Activated naive CD8-positive, alpha-beta T cell treated with anti-CD3 and anti-CD28 coated beads, Interleukin-2, amount 10 ng/mL, durations not matched to agents 7 days and 5 days (primary cell): Measurements from ENCODE around the gene IRF3. TPM values are rescaled to one million over a fixed set of nuclear protein-coding genes. Genes with fewer than 3 reads are reported as not detected.

Source experiments
- ATAC-seq: fragments of 150-1000 bp; cut with Tn5 transposase; one replicate; pipeline ENCODE4 v1.10.0; 2021; ENCODE audit warnings: low read depth, moderate library complexity
- POLR2A ChIA-PET: fragments of 350-600 bp; sonication (Branson Sonifier 250); formaldehyde crosslinking; loops from one replicate; lab custom pipeline; 2021; ENCODE audit warnings: antibody characterized with exemption; lab: Charles Lee
- DNase-seq: peaks from one replicate; pipeline ENCODE4 v3.0.0; 2021
- H3K27ac Mint-ChIP-seq: one replicate; pipeline ENCODE4 v1.8.0; 2022; ENCODE audit warnings: mild to moderate bottlenecking, mixed read lengths
- H3K27me3 Mint-ChIP-seq: one replicate; pipeline ENCODE4 v1.8.0; 2022; ENCODE audit warnings: mild to moderate bottlenecking, moderate library complexity, mixed read lengths
- H3K36me3 Mint-ChIP-seq: one replicate; pipeline ENCODE4 v1.8.0; 2021; ENCODE audit warnings: mild to moderate bottlenecking, mixed read lengths
- H3K4me1 Mint-ChIP-seq: one replicate; pipeline ENCODE4 v1.8.0; 2021; ENCODE audit warnings: mixed read lengths
- H3K4me3 Mint-ChIP-seq: one replicate; pipeline ENCODE4 v1.8.0; 2022; ENCODE audit warnings: mild to moderate bottlenecking, moderate library complexity, mixed read lengths
- H3K9me3 Mint-ChIP-seq: one replicate; pipeline ENCODE4 v1.8.0; 2021; ENCODE audit warnings: mixed read lengths
- total RNA-seq, 2 experiments: library from RNA; stranded (reverse); gene quantifications; one replicate each; pipeline ENCODE4 v1.2.3, GENCODE V29; 2021

IRF3 gene
- total RNA-seq, 2 experiments from 2014 or later: 198 to 205 TPM

- peak overlapping the region; percentile 82 for H3K4me3 Mint-ChIP-seq
- POLR2A ChIA-PET: interaction anchor here (0.7 kb wide), 1 partner anchor 39 kb away, joined by 3 read pairs; no protein-coding TSS in a partner anchor
- H3K27ac Mint-ChIP-seq: no peak overlapping the region
- H3K4me1 Mint-ChIP-seq: peaks cover 19% of the 10 kb centered on the region
- peaks cover 19% of the 10 kb centered on the region for H3K27me3 Mint-ChIP-seq
- no peak for DNase-seq
- H3K9me3 Mint-ChIP-seq: no peaks in the 10 kb centered on the region
- ATAC-seq: peak; percentile 30
- peaks cover 5% of the 10 kb centered on the region for H3K36me3 Mint-ChIP-seq
Measured at GRCh38 chr19:49691243-49692146, 25.8 kb upstream of the IRF3 start.

- peaks cover 19% of the 10 kb centered on the region for H3K4me1 Mint-ChIP-seq
- POLR2A ChIA-PET: interaction anchor here (0.5 to 0.7 kb wide), 2 partner anchors 40 to 245 kb away, joined by 3 to 5 read pairs; no protein-coding TSS in a partner anchor
- H3K4me3 Mint-ChIP-seq: peak within 1 kb of the TSS; percentile 82
- DNase-seq: peak; percentile 58
- H3K27ac Mint-ChIP-seq: peak within 1 kb of the TSS; percentile 65
- ATAC-seq: peak; percentile 45
- peaks cover 6% of the 10 kb centered on the region for H3K36me3 Mint-ChIP-seq
- no peaks in the 10 kb centered on the region for H3K9me3 Mint-ChIP-seq
- H3K27me3 Mint-ChIP-seq: peaks cover 19% of the 10 kb centered on the region
Measured at GRCh38 chr19:49690656-49691242, 25.1 kb upstream of the IRF3 start, which contains the start of gene CPT1C. TSS of gene CPT1C (plus strand) at chr19:49691116. CDS start at chr19:49692253, 1,137 bp downstream.

- ATAC-seq: no peak
- Mint-ChIP-seq H3K27ac (peak overlapping the region; percentile 65), H3K9me3 (no peaks in the 10 kb centered on the region), H3K4me1 (peaks cover 19% of the 10 kb centered on the region), H3K27me3 (peaks cover 19% of the 10 kb centered on the region), H3K36me3 (peaks cover 7% of the 10 kb centered on the region), H3K4me3 (peak overlapping the region; percentile 82)
- POLR2A ChIA-PET: interaction anchor here (0.5 kb wide), 2 partner anchors 10 to 245 kb away, joined by 4 to 5 read pairs; no protein-coding TSS in a partner anchor
- no peak for DNase-seq
Measured at GRCh38 chr19:49690079-49690655, 24.5 kb upstream of the IRF3 start.

- POLR2A ChIA-PET: interaction anchor here (0.5 to 1.3 kb wide), 2 partner anchors 9 to 124 kb away, joined by 3 to 4 read pairs; partner anchors contain the start of gene FUZ
- H3K27ac Mint-ChIP-seq: peak within 1 kb of the TSS; percentile 65
- peaks cover 19% of the 10 kb centered on the region for H3K4me1 Mint-ChIP-seq
- peak; percentile 53 for ATAC-seq
- H3K9me3 Mint-ChIP-seq: no peaks in the 10 kb centered on the region
- peaks cover 7% of the 10 kb centered on the region for H3K36me3 Mint-ChIP-seq
- H3K27me3 Mint-ChIP-seq: peaks cover 19% of the 10 kb centered on the region
- peak; percentile 66 for DNase-seq
- peak within 1 kb of the TSS; percentile 82 for H3K4me3 Mint-ChIP-seq
Measured at GRCh38 chr19:49689133-49690078, 23.7 kb upstream of the IRF3 start, which contains the start of gene ADM5. TSS of gene ADM5 (plus strand) at chr19:49689594. CDS start at chr19:49689838, 244 bp downstream.

- H3K27ac Mint-ChIP-seq: no peak overlapping the region
- POLR2A ChIA-PET: interaction anchor here (1.3 kb wide), 1 partner anchor 125 kb away, joined by 3 read pairs; the partner anchor contains the start of gene FUZ
- peaks cover 19% of the 10 kb centered on the region for H3K27me3 Mint-ChIP-seq
- peaks cover 8% of the 10 kb centered on the region for H3K36me3 Mint-ChIP-seq
- DNase-seq (no peak), ATAC-seq (no peak)
- H3K9me3 Mint-ChIP-seq: no peaks in the 10 kb centered on the region
- no peak overlapping the region for H3K4me3 Mint-ChIP-seq
- peaks cover 19% of the 10 kb centered on the region for H3K4me1 Mint-ChIP-seq
Measured at GRCh38 chr19:49688531-49689132, 23.0 kb upstream of the IRF3 start.

GRCh38 chr19:49687566-49688316 lies 22.1 kb upstream of the IRF3 start:
- H3K36me3 Mint-ChIP-seq: peaks cover 8% of the 10 kb centered on the region
- no peak overlapping the region for H3K4me3 Mint-ChIP-seq
- POLR2A ChIA-PET: no interaction called here
- DNase-seq (no peak), ATAC-seq (no peak)
- no peak overlapping the region for H3K27ac Mint-ChIP-seq
- H3K4me1 Mint-ChIP-seq: peaks cover 19% of the 10 kb centered on the region
- H3K9me3 Mint-ChIP-seq: no peaks in the 10 kb centered on the region
- peaks cover 18% of the 10 kb centered on the region for H3K27me3 Mint-ChIP-seq

GRCh38 chr19:49687150-49687549 lies 21.5 kb upstream of the IRF3 start:
- H3K27ac Mint-ChIP-seq: no peak overlapping the region
- no peak overlapping the region for H3K4me3 Mint-ChIP-seq
- no peaks in the 10 kb centered on the region for H3K9me3 Mint-ChIP-seq
- H3K27me3 Mint-ChIP-seq: peaks cover 18% of the 10 kb centered on the region
- peaks cover 19% of the 10 kb centered on the region for H3K4me1 Mint-ChIP-seq
- POLR2A ChIA-PET: no interaction called here
- no peak for DNase-seq
- ATAC-seq: no peak
- H3K36me3 Mint-ChIP-seq: peaks cover 12% of the 10 kb centered on the region

GRCh38 chr19:49686503-49687088 lies 20.9 kb upstream of the IRF3 start:
- H3K9me3 Mint-ChIP-seq: no peaks in the 10 kb centered on the region
- H3K4me3 Mint-ChIP-seq: no peak overlapping the region
- H3K36me3 Mint-ChIP-seq: peaks cover 12% of the 10 kb centered on the region
- POLR2A ChIA-PET: no interaction called here
- ATAC-seq (no peak), DNase-seq (no peak)
- peaks cover 19% of the 10 kb centered on the region for H3K4me1 Mint-ChIP-seq
- H3K27ac Mint-ChIP-seq: no peak overlapping the region
- H3K27me3 Mint-ChIP-seq: peaks cover 13% of the 10 kb centered on the region

GRCh38 chr19:49685845-49686332 lies 20.2 kb upstream of the IRF3 start:
- peaks cover 6% of the 10 kb centered on the region for H3K27me3 Mint-ChIP-seq
- no peak overlapping the region for H3K27ac Mint-ChIP-seq
- no peaks in the 10 kb centered on the region for H3K9me3 Mint-ChIP-seq
- H3K4me1 Mint-ChIP-seq: peaks cover 16% of the 10 kb centered on the region
- POLR2A ChIA-PET: no interaction called here
- no peak for ATAC-seq
- no peak overlapping the region for H3K4me3 Mint-ChIP-seq
- no peak for DNase-seq
- H3K36me3 Mint-ChIP-seq: peaks cover 12% of the 10 kb centered on the region

GRCh38 chr19:49684983-49685553 lies 19.4 kb upstream of the IRF3 start:
- Mint-ChIP-seq H3K27me3 (no peaks in the 10 kb centered on the region), H3K36me3 (peaks cover 9% of the 10 kb centered on the region), H3K27ac (no peak overlapping the region), H3K9me3 (no peaks in the 10 kb centered on the region), H3K4me1 (peaks cover 10% of the 10 kb centered on the region), H3K4me3 (no peak overlapping the region)
- POLR2A ChIA-PET: interaction anchor here (0.7 kb wide), 1 partner anchor 9 kb away, joined by 3 read pairs; no protein-coding TSS in a partner anchor
- DNase-seq: no peak
- no peak for ATAC-seq
